RWPE1 (cell line): Measurements from ENCODE around the gene AFF2.
"Not testable (repeated sequence)": the region's sequence is repeated elsewhere in the genome, so short reads cannot be mapped to it uniquely, and the experiment has no call there.

Source experiments
- CTCF ChIA-PET: fragments of 350-600 bp; sonication (Branson Sonifier 250); formaldehyde crosslinking; extraction: SDS; loops from one replicate; lab custom pipeline; 2021; lab: Yijun Ruan, JAX
- POLR2A ChIA-PET: fragments of 400-600 bp; formaldehyde crosslinking; extraction: SDS; loops from one replicate; lab custom pipeline; 2020; ENCODE audit warnings: antibody characterized with exemption; ENCODE audit not compliant: low non-redundant PET; lab: Yijun Ruan, JAX
- DNase-seq: peaks from one replicate; pipeline ENCODE4 v3.0.0; 2012; ENCODE audit warnings: low spot score
- H3K27ac ChIP-seq: fragments of 450-650 bp; 2 replicates; pipeline ENCODE4 v1.5.1; 2017
- TF ChIP-seq, protein P1 (sequence below): fragments of 450-650 bp; conservative IDR thresholded peaks from 2 replicates; pipeline ENCODE4 v1.5.1; 2017; ENCODE audit warnings: low read depth, mild to moderate bottlenecking

Gene AFF2

DNA sequence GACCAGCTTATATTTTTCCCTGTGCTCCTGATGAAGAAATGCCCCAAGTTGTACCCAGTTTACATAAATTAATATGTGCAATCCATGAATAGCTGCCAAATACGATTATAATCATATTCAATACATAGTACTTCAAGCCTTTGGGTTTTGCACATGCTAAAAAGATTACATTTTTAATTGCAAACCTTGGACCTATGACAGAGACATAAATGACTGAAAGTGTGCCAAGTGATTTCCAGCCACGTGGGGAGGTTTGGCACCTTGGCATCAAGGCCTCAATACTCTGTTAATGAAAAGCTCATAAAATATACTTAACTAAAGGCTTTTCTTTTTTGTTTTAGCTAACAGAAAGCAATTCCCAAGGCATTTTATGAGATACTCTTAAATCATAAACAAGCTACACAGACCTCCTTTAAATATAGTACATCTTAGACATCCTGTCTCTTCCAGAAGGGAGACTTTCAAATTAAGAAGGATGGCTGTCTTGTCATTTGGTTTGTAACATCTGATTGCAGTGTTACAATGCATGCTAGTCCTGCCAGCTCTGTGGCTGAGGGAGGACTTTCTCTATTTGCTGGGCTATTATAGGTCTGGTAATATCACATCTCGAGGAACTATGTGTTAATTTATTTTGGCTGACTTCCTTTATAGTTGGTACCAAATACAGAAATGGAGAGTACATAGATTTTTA is 404.1 kb downstream of the AFF2 start:
- DNase-seq: no peak
- TF ChIP-seq, protein P1, sequence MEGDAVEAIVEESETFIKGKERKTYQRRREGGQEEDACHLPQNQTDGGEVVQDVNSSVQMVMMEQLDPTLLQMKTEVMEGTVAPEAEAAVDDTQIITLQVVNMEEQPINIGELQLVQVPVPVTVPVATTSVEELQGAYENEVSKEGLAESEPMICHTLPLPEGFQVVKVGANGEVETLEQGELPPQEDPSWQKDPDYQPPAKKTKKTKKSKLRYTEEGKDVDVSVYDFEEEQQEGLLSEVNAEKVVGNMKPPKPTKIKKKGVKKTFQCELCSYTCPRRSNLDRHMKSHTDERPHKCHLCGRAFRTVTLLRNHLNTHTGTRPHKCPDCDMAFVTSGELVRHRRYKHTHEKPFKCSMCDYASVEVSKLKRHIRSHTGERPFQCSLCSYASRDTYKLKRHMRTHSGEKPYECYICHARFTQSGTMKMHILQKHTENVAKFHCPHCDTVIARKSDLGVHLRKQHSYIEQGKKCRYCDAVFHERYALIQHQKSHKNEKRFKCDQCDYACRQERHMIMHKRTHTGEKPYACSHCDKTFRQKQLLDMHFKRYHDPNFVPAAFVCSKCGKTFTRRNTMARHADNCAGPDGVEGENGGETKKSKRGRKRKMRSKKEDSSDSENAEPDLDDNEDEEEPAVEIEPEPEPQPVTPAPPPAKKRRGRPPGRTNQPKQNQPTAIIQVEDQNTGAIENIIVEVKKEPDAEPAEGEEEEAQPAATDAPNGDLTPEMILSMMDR: no peak
- H3K27ac ChIP-seq: no peak overlapping the region
- ChIA-PET POLR2A (no interaction called here), CTCF (interaction anchor here (0.5 kb wide), 1 partner anchor 859 kb away, joined by 4 read pairs; no protein-coding TSS in a partner anchor)

DNA sequence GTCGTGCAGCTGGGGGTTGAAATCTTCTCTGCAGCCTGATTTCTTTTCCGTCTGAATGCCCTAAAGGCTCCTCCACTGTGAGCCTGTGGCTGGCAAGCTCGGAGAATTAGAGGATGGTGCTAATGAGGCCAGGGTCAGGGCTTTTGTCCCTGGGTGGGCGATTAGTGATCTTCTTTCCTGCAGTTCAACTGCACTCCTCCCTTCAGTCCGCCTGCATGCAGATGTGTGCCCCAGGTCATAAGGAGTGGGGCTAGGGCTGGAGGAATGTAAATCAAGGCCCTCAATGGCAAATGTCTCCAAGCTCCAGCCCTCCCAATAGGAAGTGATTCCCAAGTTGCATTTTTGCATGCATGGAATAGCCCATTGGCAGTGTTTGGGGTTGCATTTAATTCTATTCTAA is 405.0 kb downstream of the AFF2 start:
- ChIA-PET POLR2A (no interaction called here), CTCF (interaction anchor here (0.5 kb wide), 1 partner anchor 860 kb away, joined by 4 read pairs; no protein-coding TSS in a partner anchor)
- no peak for DNase-seq
- TF ChIP-seq, protein P1: no peak
- no peak overlapping the region for H3K27ac ChIP-seq

DNA sequence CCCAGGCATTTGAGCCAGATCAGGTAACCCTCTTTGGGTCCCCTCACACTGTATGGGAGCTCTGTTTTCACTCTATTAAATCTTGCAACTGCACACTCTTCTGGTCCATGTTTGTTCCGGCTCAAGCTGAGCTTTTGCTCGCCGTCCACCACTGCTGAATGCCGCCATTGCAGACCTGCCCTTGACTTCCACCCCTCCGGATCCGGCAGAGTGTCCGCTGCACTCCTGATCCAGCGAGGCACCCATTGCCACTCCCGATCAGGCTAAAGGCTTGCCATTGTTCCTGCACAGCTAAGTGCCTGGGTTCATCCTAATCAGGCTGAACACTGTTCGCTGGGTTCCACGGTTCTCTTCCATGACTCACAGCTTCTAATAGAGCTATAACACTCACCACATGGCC is 406.2 kb downstream of the AFF2 start:
- POLR2A ChIA-PET: not testable (repeated sequence)

DNA sequence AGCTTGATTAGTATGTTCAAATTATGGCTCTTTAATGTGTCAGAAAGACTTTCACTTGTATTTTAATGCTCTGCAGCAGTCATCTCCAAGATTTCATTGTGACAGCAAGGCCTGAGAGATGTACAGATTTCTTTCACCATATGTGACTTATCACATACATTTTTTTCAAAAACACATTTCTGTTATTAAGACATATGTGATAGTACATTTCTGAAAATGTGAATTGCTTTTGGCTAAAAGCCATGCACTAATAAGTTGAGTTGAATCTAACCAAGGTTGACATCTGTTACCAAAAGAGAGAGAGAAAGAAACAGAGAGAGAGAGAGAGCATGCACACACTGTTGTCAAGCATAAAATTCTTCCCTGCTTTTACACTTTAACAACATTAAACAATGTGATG is 409.3 kb downstream of the AFF2 start:
- ChIA-PET POLR2A (no interaction called here), CTCF (no interaction called here)
- TF ChIP-seq, protein P1: no peak
- H3K27ac ChIP-seq: no peak overlapping the region
- DNase-seq: no peak

More for the DNA sequence above, 406.2 kb downstream of the AFF2 start:
- not testable (repeated sequence) for H3K27ac ChIP-seq, DNase-seq
- CTCF ChIA-PET: interaction anchor here (0.7 kb wide), 1 partner anchor 1862 kb away, joined by 3 read pairs; no protein-coding TSS in a partner anchor

- POLR2A ChIA-PET: no interaction called here
- TF ChIP-seq, protein P1: no peak
- DNase-seq: no peak
- no peak overlapping the region for H3K27ac ChIP-seq
- CTCF ChIA-PET: no interaction called here
These were observed 413.6 kb downstream of the AFF2 start for GRCh38 chrX:148913971-148914370.

GRCh38 chrX:148914783-148915182 is 414.4 kb downstream of the AFF2 start:
- ChIA-PET CTCF (no interaction called here), POLR2A (no interaction called here)
- no peak for DNase-seq
- TF ChIP-seq, protein P1: no peak
- H3K27ac ChIP-seq: no peak overlapping the region

DNA sequence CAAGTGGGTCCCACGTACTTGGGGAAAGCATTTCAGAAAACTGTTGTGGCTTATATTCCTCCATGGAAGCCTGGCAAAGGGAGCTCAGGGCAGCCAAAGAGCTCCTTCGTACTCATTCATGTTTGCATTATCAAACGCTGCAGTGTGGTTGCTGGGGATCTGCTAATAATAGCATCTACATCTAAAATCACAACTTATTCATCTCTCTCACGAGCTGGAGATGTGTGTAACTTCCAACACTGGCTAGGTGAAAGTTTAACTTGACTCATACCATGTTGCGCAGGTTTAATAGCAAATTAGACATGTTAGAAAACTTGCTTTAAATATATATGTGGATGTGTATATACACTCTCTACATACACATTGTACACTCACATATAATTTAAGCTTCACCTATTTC is 415.1 kb downstream of the AFF2 start:
- DNase-seq: no peak
- ChIA-PET CTCF (no interaction called here), POLR2A (no interaction called here)
- TF ChIP-seq, protein P1: no peak
- no peak overlapping the region for H3K27ac ChIP-seq
